Upper lobe of left lung (tissue), 6 donors: ENCODE measurements around the gene WEE1. TPM values are rescaled to one million over a fixed set of nuclear protein-coding genes. Genes with fewer than 3 reads are reported as not detected.

Experiments used
- ATAC-seq, 2 donors: fragments of 200-7000 bp; cut with Tn5 transposase; one replicate each; pipeline ENCODE4 v1.9.1; 2022; ENCODE audit warnings: mild to moderate bottlenecking in 2 of 2, moderate library complexity in 2 of 2; ENCODE audit not compliant: low FRiP score in 2 of 2
- DNase-seq, 2 donors: peaks; one replicate each; pipeline ENCODE4 v3.0.0-alpha.2; 2019 to 2020
- H3K27ac ChIP-seq, 4 donors: fragments of 200-600 bp; sonication (generic); one replicate each; pipeline ENCODE4 v1.5.1; 2016 to 2019
- H3K27me3 ChIP-seq, 4 donors: fragments of 200-600 bp; sonication (generic); one replicate each; pipeline ENCODE4 v1.5.1; 2017 to 2019
- H3K36me3 ChIP-seq, 4 donors: fragments of 200-600 bp; sonication (generic); one replicate each; pipeline ENCODE4 v1.5.1; 2016 to 2019
- H3K4me1 ChIP-seq, 4 donors: fragments of 200-600 bp; sonication (generic); one replicate each; pipeline ENCODE4 v1.5.1; 2018 to 2019
- H3K4me3 ChIP-seq, 4 donors: fragments of 200-600 bp; sonication (generic); one replicate each; pipeline ENCODE4 v1.5.1; 2017 to 2019; ENCODE audit warnings: mild to moderate bottlenecking in 2 of 4, moderate library complexity in 1 of 4
- H3K9me3 ChIP-seq, 4 donors: fragments of 200-600 bp; sonication (generic); one replicate each; pipeline ENCODE4 v1.5.1; 2018 to 2019
- CTCF ChIP-seq, 6 experiments: fragments of 450-650 bp in 4 of 6; fragments of 200-600 bp in 2 of 6; sonication (generic) in 2 of 6; IDR thresholded peaks; one replicate each; pipeline ENCODE4 v1.5.1; 2016 to 2019; ENCODE audit warnings: antibody characterized with exemption in 6 of 6
- EP300 ChIP-seq, 4 donors: sonication (generic); formaldehyde crosslinking; IDR thresholded peaks; one replicate each; pipeline ENCODE4 v1.5.1; 2017; ENCODE audit warnings: antibody characterized with exemption in 4 of 4, control low read depth in 2 of 4
- POLR2A ChIP-seq, 4 donors: fragments of 450-650 bp; IDR thresholded peaks; one replicate each; pipeline ENCODE4 v1.5.1; 2016 to 2017; ENCODE audit warnings: antibody characterized with exemption in 4 of 4, mild to moderate bottlenecking in 2 of 4
- POLR2AphosphoS5 ChIP-seq, 2 donors: sonication (generic); formaldehyde crosslinking; IDR thresholded peaks; one replicate each; pipeline ENCODE4 v1.5.1; 2017; ENCODE audit warnings: antibody characterized with exemption in 2 of 2
- WGBS, 2 donors: methylation state at CpG; one replicate each; pipeline ENCODE4 v1.1.5; 2017 to 2018; 5-methylcytosine and 5-hydroxymethylcytosine counted together
- small RNA-seq, 4 donors: library from RNA; depleted of rRNA; stranded (forward); fragments of <200 nt; gene quantifications; one replicate each; pipeline ENCODE3, GENCODE V24; 2016
- total RNA-seq, 6 donors: library from RNA; depleted of rRNA in 4 of 6; stranded (reverse); fragments of >200 nt in 4 of 6; gene quantifications; one replicate each; pipeline versions ENCODE4 v1.1.0 to v1.2.1, GENCODE V29; 2016 to 2021
- donor health status: DM: no; HTN: no; CAD: no; lungs with moderate emphysema.
- donor health status: DM: no; HTN: yes; CAD: no; lungs with severe emphysema.

WEE1 gene
- total RNA-seq, 6 donors from 2014 or later, result 9.2 to 47.1 (median 13.4) TPM

- Histone ChIP-seq H3K9me3 (no peaks in the 10 kb centered on the region), H3K4me3 (no peak overlapping the region), H3K27me3 (no peaks in the 10 kb centered on the region), H3K4me1 (peaks cover 0 to 13% (median 3%) of the 10 kb centered on the region in 4 donors), H3K27ac (no peak overlapping the region), H3K36me3 (no peaks in the 10 kb centered on the region)
- TF ChIP-seq CTCF (IDR thresholded peaks at IDR 0.05) (no peak), POLR2AphosphoS5 (IDR thresholded peaks at IDR 0.05) (no peak), EP300 (IDR thresholded peaks at IDR 0.05) (no peak)
- ATAC-seq, result no peak
- 87 to 96% methylated on average over 6 of the region's 6 CpGs for WGBS, 2 donors
- DNase-seq, result no peak
Measured at GRCh38 chr11:9629064-9629463, 55.6 kb downstream of the WEE1 start.

- peaks cover 3 to 8% (median 6%) of the 10 kb centered on the region in 4 donors for H3K4me1 ChIP-seq
- 60 to 62% methylated on average over 2 of the region's 2 CpGs for WGBS, 2 donors
- H3K36me3 ChIP-seq, result no peaks in the 10 kb centered on the region
- DNase-seq, result no peak
- H3K27me3 ChIP-seq, result no peaks in the 10 kb centered on the region
- ATAC-seq, result no peak
- TF ChIP-seq POLR2A (IDR thresholded peaks at IDR 0.05), result no peak
- TF ChIP-seq EP300 (IDR thresholded peaks at IDR 0.05), result no peak
- H3K27ac ChIP-seq, result no peak overlapping the region
- H3K9me3 ChIP-seq, result no peaks in the 10 kb centered on the region
- no peak overlapping the region for H3K4me3 ChIP-seq
Measured at GRCh38 chr11:9633679-9634078, 60.2 kb downstream of the WEE1 start.

GRCh38 chr11:9636691-9637090, 63.2 kb downstream of the WEE1 start:
- no peak overlapping the region for H3K27ac ChIP-seq
- no peaks in the 10 kb centered on the region for H3K9me3 ChIP-seq
- TF ChIP-seq CTCF (IDR thresholded peaks at IDR 0.05) (no peak), POLR2AphosphoS5 (IDR thresholded peaks at IDR 0.05) (no peak), EP300 (IDR thresholded peaks at IDR 0.05) (no peak), POLR2A (IDR thresholded peaks at IDR 0.05) (no peak)
- ATAC-seq, result no peak
- H3K36me3 ChIP-seq, result no peaks in the 10 kb centered on the region
- DNase-seq, result no peak
- H3K27me3 ChIP-seq, result no peaks in the 10 kb centered on the region
- no peak overlapping the region for H3K4me3 ChIP-seq
- WGBS, 2 donors, result 93 to 100% methylated on average over 1 of the region's 1 CpG
- peaks cover 14 to 26% (median 16%) of the 10 kb centered on the region in 4 donors for H3K4me1 ChIP-seq

GRCh38 chr11:9639099-9639498, 65.6 kb downstream of the WEE1 start:
- peak; percentile 79 to 84 for ATAC-seq
- Histone ChIP-seq H3K9me3 (no peaks in the 10 kb centered on the region), H3K36me3 (no peaks in the 10 kb centered on the region), H3K4me1 (peaks cover 14 to 31% (median 16%) of the 10 kb centered on the region in 4 donors), H3K27ac (peak overlapping the region; percentile 73 to 79 (median 76)), H3K27me3 (no peaks in the 10 kb centered on the region), H3K4me3 (no peak overlapping the region)
- peak; percentile 79 to 91 for TF ChIP-seq POLR2AphosphoS5 (IDR thresholded peaks at IDR 0.05)
- TF ChIP-seq POLR2A (IDR thresholded peaks at IDR 0.05), result no peak
- peak; percentile 41 to 96 (median 72) for TF ChIP-seq EP300 (IDR thresholded peaks at IDR 0.05)
- TF ChIP-seq CTCF (IDR thresholded peaks at IDR 0.05), result no peak
- peak; percentile 66 to 67 for DNase-seq
- 40 to 68% methylated on average over 5 of the region's 5 CpGs for WGBS, 2 donors

Small RNA genes within 50 kb of the gene (small RNA-seq; reads per million reads assigned to genes)
- 0 reads per million in 4 donors for gene RF01210

Other genes starting within 250 kb of the WEE1 start
- 100 to 1,000 TPM in 2 of 6 donors, 10 to 100 TPM in 4; 37.7 to 184 (median 94.8) TPM for gene IPO7, start 189.0 kb upstream of the WEE1 start, total RNA-seq
- gene ZNF143, start 112.7 kb upstream of the WEE1 start, total RNA-seq, result 10 to 100 TPM; 17.5 to 45.1 (median 23.9) TPM
- gene SWAP70, start 90.4 kb downstream of the WEE1 start, total RNA-seq, result 10 to 100 TPM; 31.4 to 80.4 (median 50.2) TPM